ENCODE results near the gene NDC80. TPM values are rescaled to one million over a fixed set of nuclear protein-coding genes. Genes with fewer than 3 reads are reported as not detected.
"Not testable (repeated sequence)": the region's sequence is repeated elsewhere in the genome, so short reads cannot be mapped to it uniquely, and the experiment has no call there.

Gene NDC80
- total RNA-seq, 1 donor from 2014 or later = 6.3 TPM

DNA sequence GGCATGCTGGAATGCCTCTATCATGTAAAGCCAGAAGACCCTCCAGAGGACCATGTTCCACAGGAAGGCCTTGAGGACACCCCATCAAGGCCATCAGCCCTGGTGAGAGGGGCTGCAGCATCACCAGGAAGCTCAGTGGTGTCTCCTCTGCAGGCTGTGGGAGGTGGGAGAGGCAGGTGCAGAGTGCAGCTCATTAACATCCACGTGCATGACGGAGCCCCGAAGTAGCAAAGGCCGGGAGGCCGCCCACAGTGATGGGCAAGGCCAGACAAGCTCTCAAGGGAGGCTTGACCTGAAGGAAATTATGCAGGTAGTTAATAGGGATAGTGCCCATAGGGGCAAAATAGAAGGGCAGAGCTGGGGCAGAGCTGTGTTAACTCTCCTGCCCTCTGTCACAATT lies 53.9 kb downstream of the NDC80 start:
- DNase-seq (ENCODE audit: low spot score) = no peak

DNA sequence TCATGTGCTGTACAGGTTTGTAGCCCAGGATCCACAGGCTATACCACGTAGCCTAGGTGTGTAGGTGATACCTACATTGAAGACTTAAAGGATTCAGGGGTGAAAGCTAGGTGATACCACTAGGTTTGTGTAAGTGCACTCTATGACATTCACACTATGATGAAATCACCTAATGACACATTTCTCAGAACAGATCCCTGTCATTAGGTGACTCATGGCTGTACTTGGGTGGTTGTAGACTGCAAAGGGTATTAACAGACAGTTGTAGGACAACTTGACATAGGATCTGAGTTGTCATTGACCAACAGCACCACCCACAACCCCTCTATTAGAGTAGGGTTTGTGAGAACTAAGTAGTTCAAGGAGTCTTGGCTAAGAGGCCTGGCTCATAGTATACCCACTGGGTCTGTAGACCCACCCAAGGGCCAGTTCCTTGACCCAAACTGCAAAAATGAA lies 56.5 kb downstream of the NDC80 start:
- no peak for DNase-seq (ENCODE audit: low spot score)

DNA sequence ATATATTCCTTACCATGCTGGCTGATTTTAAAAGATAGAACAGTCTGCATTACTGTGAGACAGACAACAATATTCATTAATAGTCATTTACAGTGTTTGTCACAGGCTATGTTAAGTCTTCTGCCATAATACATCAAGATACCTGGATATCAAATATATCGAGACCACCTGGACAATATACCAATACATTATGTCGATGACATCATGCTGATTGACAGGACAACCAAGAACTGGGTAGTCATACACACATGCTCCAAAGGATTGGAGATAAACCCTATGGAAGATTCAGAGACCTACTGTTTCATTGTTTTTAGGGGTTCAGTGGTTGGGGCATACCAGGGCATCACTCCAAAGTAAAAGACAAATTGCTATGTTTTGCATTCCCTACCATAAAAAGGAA lies 57.6 kb downstream of the NDC80 start:
- DNase-seq (ENCODE audit: low spot score) = no peak

DNA sequence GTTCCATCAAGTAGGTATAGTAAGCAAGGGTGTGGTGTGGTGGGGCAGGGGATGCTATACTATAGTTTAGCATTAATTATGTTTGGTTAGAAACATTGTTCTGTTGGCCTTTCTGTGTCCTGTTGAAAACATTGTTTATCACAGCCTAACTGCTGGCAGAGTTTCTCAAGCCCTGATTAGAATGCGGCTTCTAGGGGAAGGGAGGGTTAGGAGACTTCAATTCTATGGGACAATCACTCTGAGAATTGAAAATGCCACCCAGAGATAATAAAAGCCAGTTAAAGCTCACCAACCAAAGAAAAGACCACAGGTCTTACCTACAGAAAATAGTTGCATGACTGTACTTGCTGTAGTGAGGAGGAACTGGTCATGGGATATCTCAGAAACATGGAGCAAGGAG lies 64.2 kb downstream of the NDC80 start:
- no peak for DNase-seq (ENCODE audit: low spot score)

DNA sequence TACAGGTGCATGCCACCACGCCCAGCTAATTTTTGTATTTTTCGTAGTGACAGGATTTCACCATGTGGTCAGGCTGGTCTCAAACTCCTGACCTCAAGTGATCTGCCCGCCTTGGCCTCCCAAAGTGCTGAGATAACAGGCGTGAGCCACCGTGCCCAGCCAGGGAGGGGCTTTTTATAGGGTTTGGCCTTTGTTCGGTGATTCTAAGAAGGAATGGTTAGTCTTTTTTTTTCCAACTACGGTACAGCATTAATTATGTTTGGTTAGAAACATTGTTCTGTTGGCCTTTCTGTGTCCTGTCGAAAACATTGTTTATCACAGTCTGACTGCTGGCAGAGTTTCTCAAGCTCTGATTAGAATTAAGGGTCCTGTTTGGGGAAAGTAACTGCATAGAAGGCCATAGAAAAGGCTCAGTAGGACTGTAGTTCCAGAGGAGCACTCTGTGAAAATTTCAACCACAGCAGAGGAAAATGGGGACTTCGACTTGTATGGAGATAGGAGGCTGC lies 64.8 kb downstream of the NDC80 start:
- no peak for DNase-seq (ENCODE audit: low spot score)

DNA sequence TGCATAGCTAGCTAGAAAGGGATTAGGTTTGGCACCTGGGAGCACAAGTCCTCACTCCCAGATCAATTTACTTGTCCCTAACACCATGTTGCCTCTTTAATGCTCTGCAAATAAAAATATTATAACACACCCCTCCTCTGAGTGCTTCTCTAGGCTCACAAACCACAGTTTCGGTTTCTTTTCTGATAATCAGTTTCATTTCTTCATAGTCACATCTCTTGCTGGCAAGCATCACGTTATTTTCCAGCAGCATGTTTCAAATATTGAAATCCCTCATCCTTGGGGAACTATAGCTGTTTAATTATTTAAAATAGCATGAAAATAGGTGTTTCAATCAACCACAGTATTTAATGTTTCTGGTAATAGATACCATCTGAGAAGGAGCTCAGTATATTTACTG lies 70.3 kb downstream of the NDC80 start:
- no peak for DNase-seq (ENCODE audit: low spot score)

DNA sequence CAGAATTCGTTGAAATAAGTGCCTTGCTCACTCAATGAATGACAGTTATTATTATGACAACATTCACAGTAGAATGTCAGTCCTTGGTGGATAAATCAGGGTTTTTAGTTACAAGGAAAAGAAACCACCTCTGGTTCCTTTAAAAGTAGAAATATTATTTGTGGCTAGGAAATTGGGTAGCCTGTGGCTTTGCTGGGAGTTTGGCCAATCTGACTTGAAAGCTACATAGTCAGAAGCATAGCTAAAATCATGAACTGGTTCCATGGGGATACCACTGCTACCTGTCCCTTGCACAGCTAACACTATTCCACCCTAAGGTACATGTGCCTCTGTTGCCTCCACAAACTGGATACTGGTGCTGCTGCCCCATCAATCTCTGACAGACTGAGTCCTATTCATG lies 71.4 kb downstream of the NDC80 start:
- DNase-seq (ENCODE audit: low spot score) = no peak

DNA sequence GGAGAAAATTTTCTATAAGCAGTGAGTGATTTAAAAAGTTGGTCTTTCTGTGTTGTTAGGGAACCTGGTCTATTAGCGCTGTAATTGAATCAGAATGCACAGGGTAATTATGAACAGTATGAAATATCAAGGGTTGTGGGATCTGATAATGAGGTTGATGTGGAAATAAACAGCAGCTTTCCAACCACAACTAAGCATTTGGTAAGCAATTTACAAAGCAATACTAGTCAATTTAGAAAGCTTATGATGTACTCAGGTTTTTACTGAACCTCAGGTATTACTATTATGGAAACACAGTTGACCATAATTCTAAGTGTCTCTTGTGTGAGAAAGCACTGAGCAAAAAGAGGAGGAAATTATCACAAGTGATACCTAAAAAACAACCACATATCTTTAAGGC lies 73.2 kb downstream of the NDC80 start:
- no peak for DNase-seq (ENCODE audit: low spot score)

DNA sequence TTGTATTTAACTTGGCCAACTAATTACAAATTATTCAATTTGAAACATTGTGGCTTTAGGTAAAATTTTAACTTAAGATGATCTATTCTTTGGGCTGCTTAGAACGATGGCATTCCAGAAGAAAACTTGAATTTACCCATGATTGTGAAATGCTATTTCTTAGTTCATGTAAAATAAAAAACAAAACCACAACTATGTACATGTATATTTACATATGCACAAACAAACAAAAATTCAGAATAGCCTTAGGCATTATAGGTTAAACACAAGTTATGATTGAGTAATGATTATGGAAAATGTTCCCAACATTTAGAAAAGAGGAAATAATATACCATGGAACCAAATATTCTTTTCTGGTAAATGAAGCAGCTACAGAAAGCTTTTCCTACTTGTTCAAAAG lies 80.6 kb downstream of the NDC80 start:
- no peak for DNase-seq (ENCODE audit: low spot score)

DNA sequence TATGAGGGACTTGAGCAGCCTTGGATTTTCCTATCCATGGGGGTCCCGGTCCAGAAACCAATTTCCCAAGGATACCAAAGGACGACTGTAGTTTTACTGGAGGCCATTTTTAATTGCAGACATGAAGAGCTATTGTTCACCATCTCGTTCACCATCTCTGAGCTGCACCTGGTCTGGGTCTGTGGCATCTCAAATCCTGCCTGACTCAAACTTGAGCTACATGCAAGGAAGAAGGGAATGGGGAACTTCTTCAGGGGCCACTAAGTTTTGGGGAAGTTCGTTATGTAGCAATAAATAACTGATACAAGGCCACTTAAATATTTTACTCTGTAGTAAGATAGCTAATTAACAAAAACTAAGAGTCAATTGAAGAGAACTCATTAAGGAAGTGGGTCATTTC lies 82.1 kb downstream of the NDC80 start:
- no peak for DNase-seq (ENCODE audit: low spot score)

DNA sequence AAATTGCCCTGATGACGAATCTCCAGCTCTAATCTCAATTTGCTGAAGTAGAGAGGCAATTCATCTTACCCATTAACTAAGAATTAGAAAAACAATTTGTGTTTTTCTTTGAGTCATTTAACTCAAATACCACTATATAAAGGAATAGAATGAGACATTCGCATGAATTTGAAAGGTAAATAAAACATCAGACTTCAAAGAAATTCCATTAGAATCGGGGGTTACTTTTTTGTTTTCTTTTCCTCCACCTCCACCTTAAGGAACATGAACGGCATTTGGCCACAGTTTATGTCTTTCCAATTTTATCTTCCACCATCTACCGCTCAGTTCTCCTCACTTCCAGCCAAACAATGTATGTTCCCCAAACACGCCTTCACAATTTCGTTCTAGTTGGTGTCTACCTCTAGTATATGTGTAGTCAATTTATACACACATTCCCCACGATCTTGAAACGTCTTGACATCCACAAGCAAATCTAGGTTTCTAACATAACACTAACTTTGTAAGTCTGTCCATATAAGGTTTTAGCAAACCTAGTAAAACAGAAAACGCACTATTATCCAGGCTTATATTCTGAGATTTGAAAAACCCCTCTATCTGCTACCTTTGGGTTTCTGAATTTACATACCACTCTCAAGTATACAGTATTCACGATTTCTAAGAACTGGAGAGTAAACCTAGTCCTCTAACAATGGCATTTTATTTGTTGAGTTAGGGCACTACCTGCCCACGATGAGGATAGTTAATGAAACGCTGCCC lies 83.0 kb downstream of the NDC80 start:
- peak; percentile 20 for DNase-seq (ENCODE audit: low spot score)

DNA sequence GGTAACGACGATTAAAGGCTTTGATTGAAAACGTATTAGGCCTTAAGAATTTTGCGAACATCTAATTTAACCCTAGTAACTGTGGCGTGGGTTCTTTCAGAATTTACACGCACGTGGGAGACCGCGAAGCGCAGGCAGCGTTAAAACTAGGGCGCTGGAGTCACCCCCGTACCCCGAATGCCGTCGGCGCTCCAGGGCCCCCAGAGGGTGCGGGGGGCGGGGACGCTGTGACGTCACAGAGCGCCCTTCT lies 83.5 kb downstream of the NDC80 start:
- peak; percentile 23 for DNase-seq (ENCODE audit: low spot score)

DNA sequence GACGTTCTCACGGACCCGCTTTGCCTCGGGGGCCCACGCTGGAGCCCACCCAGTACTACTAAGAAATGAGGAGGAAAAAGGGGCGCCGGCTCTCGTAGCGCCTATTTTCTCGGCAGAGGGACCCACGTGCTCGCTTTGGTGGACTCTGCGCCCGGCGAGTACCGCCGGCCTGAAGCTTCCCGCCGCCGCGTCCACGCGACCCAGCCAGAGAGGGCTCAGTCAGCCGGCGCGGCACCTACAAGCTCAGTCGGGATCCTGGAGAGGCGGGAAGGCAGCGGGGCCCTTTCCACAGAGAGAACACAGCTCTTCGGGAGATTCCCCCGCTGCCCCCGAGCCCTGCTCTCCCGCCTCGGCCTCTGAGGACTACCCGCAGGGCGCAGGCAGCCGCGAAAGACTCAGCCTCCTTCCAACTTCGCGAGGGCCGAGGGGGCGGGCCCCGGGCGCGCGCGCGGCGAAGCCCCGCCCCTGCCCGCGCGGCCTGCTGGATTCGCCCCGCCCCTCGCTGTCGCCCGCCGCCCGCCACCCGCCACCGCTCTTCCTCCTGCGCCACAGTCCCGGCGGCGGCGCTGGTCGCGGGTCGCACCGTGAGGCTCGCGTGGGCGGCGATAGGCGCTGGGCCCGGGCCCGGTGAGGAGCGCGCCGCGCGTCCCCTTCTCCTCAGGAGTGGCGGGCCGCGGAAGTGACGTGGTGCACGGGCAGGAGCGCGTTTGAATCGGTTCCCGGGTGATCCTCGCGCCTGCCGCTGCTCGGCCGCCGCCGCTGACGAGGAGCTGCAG lies 84.0 kb downstream of the NDC80 start, which contains the start of gene SMCHD1:
TSS of gene SMCHD1 (plus strand) at position 549 of the 776 bp plus-strand sequence. CDS start 350 bp downstream, outside the sequence.
- DNase-seq (ENCODE audit: low spot score) = peak; percentile 88

DNA sequence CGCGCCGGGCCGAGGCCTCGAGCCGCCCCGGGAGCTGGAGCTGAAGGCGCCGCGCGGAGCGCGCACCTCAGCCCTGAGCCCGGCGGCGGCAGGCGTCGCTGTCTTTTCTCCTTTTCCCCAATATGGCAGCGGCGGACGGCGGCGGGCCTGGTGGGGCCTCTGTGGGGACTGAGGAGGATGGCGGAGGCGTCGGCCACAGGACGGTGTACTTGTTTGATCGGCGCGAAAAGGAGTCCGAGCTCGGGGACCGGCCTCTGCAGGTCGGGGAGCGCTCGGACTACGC lies 84.5 kb downstream of the NDC80 start:
- DNase-seq (ENCODE audit: low spot score) = no peak

DNA sequence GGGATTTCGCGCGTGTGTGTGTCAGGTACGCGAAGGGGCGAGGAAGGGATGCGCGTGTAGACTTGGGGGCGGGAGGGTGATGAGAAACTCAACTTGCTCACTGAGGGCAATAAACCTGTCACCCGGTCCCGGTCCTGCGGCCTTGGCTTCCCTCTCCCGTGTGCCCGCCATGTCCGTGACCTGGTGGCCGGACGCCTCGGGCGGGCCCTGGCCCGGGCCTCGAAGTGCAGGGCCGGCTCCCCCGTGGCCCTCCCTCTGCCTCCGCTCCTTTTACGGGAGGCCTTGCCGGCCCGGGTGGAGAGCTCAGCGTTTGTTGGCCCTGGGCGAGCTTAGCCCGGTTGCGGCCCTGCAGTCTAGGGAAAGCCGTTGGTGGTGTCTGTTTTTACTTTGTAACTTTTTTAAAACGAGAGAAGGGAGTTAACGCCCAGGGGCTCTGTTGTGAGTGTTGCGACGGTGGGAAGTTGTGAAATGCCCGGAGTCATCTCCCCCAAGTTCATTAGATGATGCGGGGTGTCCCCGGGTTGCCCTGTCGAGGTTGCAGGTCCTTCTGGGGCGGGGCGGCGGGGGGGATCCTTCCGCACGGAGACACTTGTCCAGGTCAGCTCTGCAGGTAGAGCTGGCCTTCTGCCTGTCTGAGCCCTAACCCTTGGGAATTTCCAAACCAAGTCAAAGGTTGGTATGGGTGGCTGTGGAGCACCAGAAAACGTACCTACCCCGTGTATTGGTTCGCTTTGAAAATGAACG lies 85.1 kb downstream of the NDC80 start:
- DNase-seq (ENCODE audit: low spot score) = peak; percentile 54

DNA sequence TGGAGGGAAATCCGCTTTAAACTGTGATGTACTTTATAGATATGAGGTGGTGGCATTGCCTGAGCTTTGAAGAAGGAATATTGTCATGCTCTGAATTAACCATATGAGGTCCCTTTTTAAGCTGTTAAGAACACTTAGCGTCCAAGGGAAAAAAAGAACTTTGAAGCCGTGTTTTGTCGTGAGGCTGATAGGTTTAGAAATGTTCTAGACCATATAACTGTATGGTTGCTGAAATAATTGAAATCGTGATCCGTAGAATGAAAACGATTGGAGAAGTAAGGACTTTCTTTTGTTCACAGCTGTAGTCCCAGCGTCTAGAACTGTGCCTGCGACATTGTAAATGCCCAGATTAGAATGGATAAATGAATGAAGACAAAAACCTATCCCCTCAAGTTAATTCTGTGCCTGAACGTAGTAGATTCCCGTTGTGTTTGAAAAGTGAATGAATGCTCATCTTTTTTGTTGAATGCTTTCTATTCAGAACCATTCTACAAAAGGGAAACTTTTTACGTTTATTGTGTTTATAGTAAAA lies 85.7 kb downstream of the NDC80 start:
- peak; percentile 17 for DNase-seq (ENCODE audit: low spot score)

DNA sequence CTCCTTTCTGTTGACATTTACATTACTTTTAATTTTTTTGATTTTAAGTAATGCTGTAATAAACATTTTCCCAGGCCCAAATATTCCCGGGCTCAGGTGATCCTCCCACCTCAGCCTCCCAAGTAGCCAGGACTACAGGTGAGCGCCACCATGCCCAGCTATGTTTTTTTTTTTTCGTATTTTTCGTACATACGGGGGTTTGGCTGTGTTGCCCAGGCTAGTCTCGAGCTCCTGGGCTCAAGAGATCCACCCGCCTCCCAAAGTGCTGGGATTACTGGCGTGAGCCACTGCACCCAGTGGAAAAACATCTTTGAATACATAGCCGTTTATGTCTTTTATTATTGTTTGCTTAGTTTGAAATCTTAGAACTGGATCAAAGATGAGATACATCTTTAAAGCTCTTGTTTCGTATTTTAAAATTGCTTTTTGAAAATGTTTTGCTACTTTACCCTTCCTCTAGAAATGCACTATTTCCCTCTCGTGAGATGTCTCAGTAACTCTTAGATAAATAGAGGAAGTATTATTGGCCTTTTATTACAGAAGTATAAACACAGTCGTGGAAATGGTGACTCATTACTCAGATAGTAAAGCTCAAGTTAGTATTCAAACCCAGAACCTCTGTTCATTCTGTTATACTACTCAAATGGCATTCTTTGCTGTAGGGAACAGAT lies 86.6 kb downstream of the NDC80 start:
- peak; percentile 61 for DNase-seq (ENCODE audit: low spot score)

DNA sequence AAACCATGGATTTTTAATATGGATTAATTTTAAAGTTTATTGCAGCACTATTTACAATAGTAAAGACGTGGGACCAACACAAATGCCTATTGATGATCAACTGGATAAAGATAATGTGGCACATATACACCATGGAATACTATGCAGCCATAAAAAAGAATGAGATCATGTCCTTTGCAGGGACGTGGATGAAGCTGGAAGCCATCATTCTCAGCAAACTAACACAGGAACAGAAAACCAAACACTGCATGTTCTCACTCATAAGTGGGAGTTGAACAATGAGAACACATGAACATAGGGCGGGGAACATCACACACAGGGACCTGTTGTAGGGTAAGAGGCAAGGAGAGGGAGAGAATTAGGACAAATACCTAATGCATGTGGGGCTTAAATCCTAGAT lies 89.5 kb downstream of the NDC80 start:
- DNase-seq (ENCODE audit: low spot score) = not testable (repeated sequence)

DNA sequence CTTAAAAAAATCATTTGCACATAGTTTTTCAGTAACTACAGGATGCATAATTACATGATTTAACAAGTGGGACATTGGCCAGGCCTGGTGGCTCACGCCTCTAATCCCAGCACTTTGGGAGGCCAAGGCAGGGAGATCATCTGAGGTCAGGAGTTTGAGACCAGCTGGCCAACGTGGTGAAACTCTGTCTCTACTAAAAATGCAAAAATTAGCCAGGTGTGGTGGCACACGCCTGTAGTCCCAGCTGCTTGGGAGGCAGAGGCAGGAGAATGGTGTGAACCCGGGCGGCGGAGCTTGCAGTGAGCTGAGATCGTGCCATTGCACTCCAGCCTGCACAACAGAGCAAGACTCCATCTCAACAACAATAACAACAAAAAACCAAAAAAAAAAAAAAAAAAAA lies 90.9 kb downstream of the NDC80 start:
- DNase-seq (ENCODE audit: low spot score) = not testable (repeated sequence)

DNA sequence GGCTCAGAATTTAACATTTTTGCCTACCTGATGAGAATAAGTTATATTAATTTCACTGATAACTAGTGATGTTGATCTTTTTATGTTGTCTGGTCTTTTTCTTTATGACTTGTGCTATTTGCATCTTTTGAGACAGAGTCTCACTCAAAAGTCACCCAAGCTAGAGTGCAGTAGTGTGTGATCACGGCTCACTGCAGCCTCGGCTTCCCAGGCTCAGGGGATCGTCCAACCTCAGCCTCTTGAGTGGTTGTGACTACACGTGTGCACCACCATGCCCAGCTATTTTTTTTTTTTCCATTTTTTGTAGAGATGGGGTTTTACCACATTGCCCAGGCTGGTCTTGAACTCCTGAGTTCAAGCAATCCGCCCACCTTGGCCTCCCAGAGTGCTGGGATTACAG lies 91.6 kb downstream of the NDC80 start:
- no peak for DNase-seq (ENCODE audit: low spot score)

Measured in umbilical cord (tissue), 2 donors.